Gastrocnemius medialis (tissue), 4 donors: ENCODE measurements around the gene SPDYC. TPM values are rescaled to one million over a fixed set of nuclear protein-coding genes. Genes with fewer than 3 reads are reported as not detected.

ENCODE experiments used
- ATAC-seq, 2 donors: fragments of 150-250 bp; one replicate each; pipeline ENCODE4 v1.9.1; 2016
- DNase-seq, 2 donors: peaks; one replicate each; pipeline ENCODE4 v3.0.0-alpha.2; 2019
- H3K27ac ChIP-seq, 4 donors: fragments of 200-600 bp; sonication (generic); 1 replicate in 1 of 4; 2 replicates in 3 of 4; pipeline ENCODE4 v1.5.1; 2016 to 2018; ENCODE audit warnings: mild to moderate bottlenecking in 2 of 4, moderate library complexity in 1 of 4
- H3K27me3 ChIP-seq, 3 donors: fragments of 200-600 bp; sonication (generic) in 2 of 3; 1 replicate in 1 of 3; 2 replicates in 2 of 3; pipeline versions ENCODE4 v1.5.1 to v1.6.0; 2016 to 2019; ENCODE audit warnings: mild to moderate bottlenecking in 1 of 3, moderate library complexity in 1 of 3
- H3K36me3 ChIP-seq, 2 donors: fragments of 200-600 bp; sonication (generic) in 1 of 2; one replicate each; pipeline ENCODE4 v1.5.1; 2017 to 2018
- H3K4me1 ChIP-seq, 2 donors: fragments of 200-600 bp; sonication (generic) in 1 of 2; one replicate each; pipeline ENCODE4 v1.5.1; 2016 to 2017; ENCODE audit warnings: mild to moderate bottlenecking in 2 of 2
- H3K4me3 ChIP-seq, 4 donors: fragments of 200-600 bp; sonication (generic) in 3 of 4; 1 replicate in 1 of 4; 2 replicates in 3 of 4; pipeline ENCODE4 v1.5.1; 2016 to 2019; ENCODE audit warnings: mild to moderate bottlenecking in 2 of 4
- H3K9me3 ChIP-seq, 3 donors: fragments of 200-600 bp; sonication (generic) in 2 of 3; 1 replicate in 1 of 3; 2 replicates in 2 of 3; pipeline ENCODE4 v1.5.1; 2016 to 2019
- POLR2A ChIP-seq, 2 donors: fragments of 450-650 bp; IDR thresholded peaks; one replicate each; pipeline ENCODE4 v1.6.1; 2017; ENCODE audit warnings: antibody characterized with exemption in 2 of 2, mild to moderate bottlenecking in 2 of 2, moderate library complexity in 2 of 2
- in situ Hi-C, 4 donors: fragments of 200-750 bp; cut with MboI; loops; one replicate each; pipeline versions ENCODE4 v1.15.0 to v1.8.0; 2017; ENCODE audit warnings: low sequenced_read_pairs in 4 of 4
- intact Hi-C: fragments of 100-400 bp; cut with DNase I; formaldehyde crosslinking; loops from one replicate; pipeline ENCODE4 v1.15.1; 2023; ENCODE audit warnings: low total_unique reads
- total RNA-seq, 4 donors: library from RNA; depleted of rRNA; stranded (reverse); fragments of >200 nt; gene quantifications; one replicate each; pipeline versions ENCODE4 v1.1.0 to v1.2.3, GENCODE V29; 2016
- TF ChIP-seq, protein P1 (sequence below), 5 experiments: fragments of 450-650 bp in 3 of 5; fragments of 200-600 bp in 2 of 5; sonication (generic) in 2 of 5; IDR thresholded peaks in 4 of 5; conservative IDR thresholded peaks in 1 of 5; 1 replicate in 4 of 5; 2 replicates in 1 of 5; pipeline ENCODE4 v1.5.1; 2016 to 2019; ENCODE audit warnings: antibody characterized with exemption in 5 of 5, mild to moderate bottlenecking in 3 of 5, moderate library complexity in 3 of 5

Gene SPDYC
- total RNA-seq, 4 donors from 2014 or later, result not detected

DNA sequence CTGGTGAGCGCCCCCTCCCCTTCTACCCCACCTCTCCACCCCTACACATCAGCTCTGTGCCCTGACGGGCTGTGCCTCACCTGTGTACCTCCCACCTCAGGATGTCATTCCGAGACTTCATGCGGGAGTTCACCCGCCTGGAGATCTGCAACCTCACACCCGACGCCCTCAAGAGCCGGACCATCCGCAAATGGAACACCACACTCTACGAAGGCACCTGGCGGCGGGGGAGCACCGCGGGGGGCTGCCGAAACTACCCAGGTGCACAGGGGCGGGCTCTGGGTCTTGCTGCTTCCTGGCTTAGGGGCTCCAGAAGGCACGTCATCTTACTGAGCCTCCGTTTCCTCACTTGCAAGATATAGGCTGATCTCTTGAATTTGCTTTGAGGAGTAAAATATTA, 18.5 kb downstream of the SPDYC start:
- Histone ChIP-seq H3K27me3 (no peaks in the 10 kb centered on the region), H3K36me3 (peaks cover 0 to 64% of the 10 kb centered on the region in 2 donors), H3K27ac (no peak overlapping the region), H3K4me1 (no peaks in the 10 kb centered on the region), H3K4me3 (no peak overlapping the region), H3K9me3 (no peaks in the 10 kb centered on the region)
- no peak for ATAC-seq
- TF ChIP-seq, protein P1, sequence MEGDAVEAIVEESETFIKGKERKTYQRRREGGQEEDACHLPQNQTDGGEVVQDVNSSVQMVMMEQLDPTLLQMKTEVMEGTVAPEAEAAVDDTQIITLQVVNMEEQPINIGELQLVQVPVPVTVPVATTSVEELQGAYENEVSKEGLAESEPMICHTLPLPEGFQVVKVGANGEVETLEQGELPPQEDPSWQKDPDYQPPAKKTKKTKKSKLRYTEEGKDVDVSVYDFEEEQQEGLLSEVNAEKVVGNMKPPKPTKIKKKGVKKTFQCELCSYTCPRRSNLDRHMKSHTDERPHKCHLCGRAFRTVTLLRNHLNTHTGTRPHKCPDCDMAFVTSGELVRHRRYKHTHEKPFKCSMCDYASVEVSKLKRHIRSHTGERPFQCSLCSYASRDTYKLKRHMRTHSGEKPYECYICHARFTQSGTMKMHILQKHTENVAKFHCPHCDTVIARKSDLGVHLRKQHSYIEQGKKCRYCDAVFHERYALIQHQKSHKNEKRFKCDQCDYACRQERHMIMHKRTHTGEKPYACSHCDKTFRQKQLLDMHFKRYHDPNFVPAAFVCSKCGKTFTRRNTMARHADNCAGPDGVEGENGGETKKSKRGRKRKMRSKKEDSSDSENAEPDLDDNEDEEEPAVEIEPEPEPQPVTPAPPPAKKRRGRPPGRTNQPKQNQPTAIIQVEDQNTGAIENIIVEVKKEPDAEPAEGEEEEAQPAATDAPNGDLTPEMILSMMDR (IDR thresholded peaks at IDR 0.05 in 4 of 5, conservative IDR thresholded peaks at IDR 0.05 in 1 of 5), result no peak
- TF ChIP-seq POLR2A (IDR thresholded peaks at IDR 0.05), result no peak
- intact Hi-C loops (loop anchor here (5.0 kb wide), 1 partner anchor 191 kb away; the partner anchor contains the start of gene BATF2), in situ Hi-C loops (no loop called here)
- DNase-seq, result no peak

DNA sequence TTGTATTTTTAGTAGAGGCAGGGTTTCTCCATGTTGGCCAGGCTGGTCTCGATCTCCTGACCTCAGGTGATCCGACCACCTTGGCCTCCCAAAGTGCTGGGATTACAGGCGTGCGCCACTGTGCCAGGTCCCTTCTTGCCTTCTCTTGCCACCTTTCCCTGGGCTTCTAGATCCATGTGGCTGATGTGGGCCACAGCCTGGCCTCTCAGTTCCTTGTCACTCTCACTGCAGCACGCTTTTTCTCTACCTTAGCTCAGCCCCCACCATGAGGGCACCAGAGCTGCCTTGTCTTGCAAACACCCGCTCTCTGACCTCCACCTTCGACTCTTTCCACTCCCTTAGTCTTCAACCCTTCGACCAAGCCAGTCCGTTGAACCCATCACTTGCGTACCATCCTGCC, 19.2 kb downstream of the SPDYC start:
- in situ Hi-C loops, result no loop called here

DNA sequence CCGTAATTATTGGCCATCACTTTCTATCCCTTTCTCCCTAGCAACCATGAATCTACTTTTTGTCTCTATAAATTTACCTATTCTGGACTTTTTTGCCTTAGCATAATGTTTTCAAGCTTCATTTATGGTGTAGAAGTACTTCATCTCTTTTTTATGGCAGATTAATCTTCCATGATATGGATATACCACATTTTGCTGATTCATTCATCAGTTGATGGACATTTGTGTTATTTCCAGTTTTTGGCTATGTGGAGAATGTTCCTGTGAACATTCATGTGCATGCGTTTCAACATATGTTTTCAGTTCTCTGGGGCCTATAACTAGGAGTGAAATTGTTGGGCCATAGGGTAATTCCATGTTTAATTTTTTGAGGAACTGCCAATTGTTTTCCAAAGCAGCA, 24.5 kb downstream of the SPDYC start:
- peaks cover 0 to 65% of the 10 kb centered on the region in 2 donors for H3K36me3 ChIP-seq
- in situ Hi-C loops (no loop called here), intact Hi-C loops (no loop called here)
- ATAC-seq, result no peak
- no peak overlapping the region for H3K27ac ChIP-seq
- no peak for DNase-seq
- H3K4me1 ChIP-seq, result no peaks in the 10 kb centered on the region
- no peak overlapping the region for H3K4me3 ChIP-seq
- no peaks in the 10 kb centered on the region for H3K9me3 ChIP-seq
- no peaks in the 10 kb centered on the region for H3K27me3 ChIP-seq
- no peak for TF ChIP-seq POLR2A (IDR thresholded peaks at IDR 0.05)
- TF ChIP-seq, protein P1 (IDR thresholded peaks at IDR 0.05 in 4 of 5, conservative IDR thresholded peaks at IDR 0.05 in 1 of 5), result no peak

More for the DNA sequence above, 19.2 kb downstream of the SPDYC start:
- H3K4me3 ChIP-seq, result no peak overlapping the region
- H3K27ac ChIP-seq, result no peak overlapping the region
- no peaks in the 10 kb centered on the region for H3K9me3 ChIP-seq
- H3K27me3 ChIP-seq, result no peaks in the 10 kb centered on the region
- peaks cover 0 to 70% of the 10 kb centered on the region in 2 donors for H3K36me3 ChIP-seq
- DNase-seq (no peak), ATAC-seq (no peak)
- no peak for TF ChIP-seq POLR2A (IDR thresholded peaks at IDR 0.05)
- TF ChIP-seq, protein P1 (IDR thresholded peaks at IDR 0.05 in 4 of 5, conservative IDR thresholded peaks at IDR 0.05 in 1 of 5), result no peak
- no peaks in the 10 kb centered on the region for H3K4me1 ChIP-seq
- intact Hi-C loops, result loop anchor here (5.0 kb wide), 1 partner anchor 192 kb away; the partner anchor contains the start of gene BATF2

DNA sequence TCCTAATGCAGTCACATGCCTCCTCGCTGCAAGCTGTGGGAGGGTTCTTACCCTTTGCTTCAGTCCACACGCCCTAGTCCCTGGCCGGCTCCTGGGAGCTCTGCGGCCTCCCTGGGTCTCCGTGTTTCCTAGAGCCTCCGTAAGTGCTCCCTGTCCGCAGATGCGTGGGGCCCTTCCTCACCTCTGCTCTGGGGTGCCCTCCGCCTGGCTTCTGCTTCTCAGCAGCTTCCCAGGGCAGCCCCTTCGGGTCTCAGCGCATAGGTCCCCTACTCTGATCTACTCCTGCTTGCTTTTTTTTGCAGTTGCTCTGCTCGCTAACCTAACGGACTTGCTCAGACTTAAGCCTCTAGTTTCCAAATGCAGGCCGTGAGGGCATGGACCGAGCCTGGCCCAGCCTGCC, 34.1 kb downstream of the SPDYC start:
- in situ Hi-C loops, result no loop called here
- DNase-seq, result no peak
- Histone ChIP-seq H3K4me1 (no peaks in the 10 kb centered on the region), H3K36me3 (peaks cover 0 to 77% of the 10 kb centered on the region in 2 donors), H3K4me3 (no peak overlapping the region), H3K9me3 (no peaks in the 10 kb centered on the region), H3K27me3 (no peaks in the 10 kb centered on the region), H3K27ac (no peak overlapping the region)
- intact Hi-C loops, result no loop called here
- no peak for ATAC-seq
- TF ChIP-seq, protein P1 (IDR thresholded peaks at IDR 0.05 in 4 of 5, conservative IDR thresholded peaks at IDR 0.05 in 1 of 5), result no peak
- no peak for TF ChIP-seq POLR2A (IDR thresholded peaks at IDR 0.05)
